Suprapubic skin (tissue), 3 donors: ENCODE data around the gene DSCAML1.

ENCODE experiments used
- EP300 ChIP-seq: sonication (generic); formaldehyde crosslinking; IDR thresholded peaks from one replicate; pipeline ENCODE4 v1.6.1; 2017; ENCODE audit warnings: antibody characterized with exemption
- POLR2A ChIP-seq, 2 donors: fragments of 450-650 bp; IDR thresholded peaks; one replicate each; pipeline ENCODE4 v1.6.1; 2017; ENCODE audit warnings: antibody characterized with exemption in 2 of 2, mild to moderate bottlenecking in 2 of 2, moderate library complexity in 2 of 2
- TF ChIP-seq, protein P1 (sequence below), 2 donors: fragments of 200-600 bp in 1 of 2; fragments of 450-650 bp in 1 of 2; sonication (generic) in 1 of 2; IDR thresholded peaks; one replicate each; pipeline ENCODE4 v1.5.1; 2016 to 2019; ENCODE audit warnings: antibody characterized with exemption in 2 of 2, mild to moderate bottlenecking in 1 of 2, moderate library complexity in 1 of 2

DNA sequence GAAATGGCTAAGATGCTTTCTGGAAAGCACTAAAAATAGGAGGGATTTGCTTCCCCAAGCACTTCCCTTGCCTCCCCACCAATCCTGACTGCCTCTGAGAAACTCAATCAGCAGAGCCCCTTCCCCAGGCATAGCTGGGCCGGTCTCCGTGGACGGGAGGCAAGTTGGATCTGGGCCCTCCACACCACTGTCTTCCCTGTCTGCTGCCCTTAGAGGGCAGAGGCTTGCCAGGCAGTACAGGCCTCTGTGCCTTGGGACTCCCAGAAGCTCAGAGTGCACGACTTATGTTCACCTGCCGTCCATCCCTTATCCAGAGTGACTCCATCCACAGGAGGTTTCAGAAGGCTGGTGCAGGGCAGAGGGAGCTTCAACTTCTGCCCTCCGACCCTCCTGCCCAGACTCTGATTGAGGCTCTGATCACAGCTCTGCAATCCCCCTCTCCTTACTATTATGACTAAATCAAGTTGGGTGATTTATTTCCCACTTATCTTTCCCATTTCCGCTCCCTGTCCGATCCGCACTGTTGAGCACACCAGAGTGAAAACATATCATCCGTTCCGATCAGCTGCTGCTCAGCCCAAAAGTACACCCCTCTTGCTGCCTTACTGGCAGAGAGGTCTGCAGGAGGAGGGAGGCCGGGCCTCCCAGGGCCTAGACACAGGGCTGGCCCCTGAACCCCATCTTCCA lies 71.8 kb downstream of the DSCAML1 start:
- TF ChIP-seq, protein P1, sequence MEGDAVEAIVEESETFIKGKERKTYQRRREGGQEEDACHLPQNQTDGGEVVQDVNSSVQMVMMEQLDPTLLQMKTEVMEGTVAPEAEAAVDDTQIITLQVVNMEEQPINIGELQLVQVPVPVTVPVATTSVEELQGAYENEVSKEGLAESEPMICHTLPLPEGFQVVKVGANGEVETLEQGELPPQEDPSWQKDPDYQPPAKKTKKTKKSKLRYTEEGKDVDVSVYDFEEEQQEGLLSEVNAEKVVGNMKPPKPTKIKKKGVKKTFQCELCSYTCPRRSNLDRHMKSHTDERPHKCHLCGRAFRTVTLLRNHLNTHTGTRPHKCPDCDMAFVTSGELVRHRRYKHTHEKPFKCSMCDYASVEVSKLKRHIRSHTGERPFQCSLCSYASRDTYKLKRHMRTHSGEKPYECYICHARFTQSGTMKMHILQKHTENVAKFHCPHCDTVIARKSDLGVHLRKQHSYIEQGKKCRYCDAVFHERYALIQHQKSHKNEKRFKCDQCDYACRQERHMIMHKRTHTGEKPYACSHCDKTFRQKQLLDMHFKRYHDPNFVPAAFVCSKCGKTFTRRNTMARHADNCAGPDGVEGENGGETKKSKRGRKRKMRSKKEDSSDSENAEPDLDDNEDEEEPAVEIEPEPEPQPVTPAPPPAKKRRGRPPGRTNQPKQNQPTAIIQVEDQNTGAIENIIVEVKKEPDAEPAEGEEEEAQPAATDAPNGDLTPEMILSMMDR (IDR thresholded peaks at IDR 0.05), result no peak
- TF ChIP-seq POLR2A (IDR thresholded peaks at IDR 0.05), result no peak
- no peak for TF ChIP-seq EP300
